Measurements from ENCODE around the gene TMEM52B.

Gene TMEM52B

GRCh38 chr12:10178821-10179220, at the start of gene TMEM52B:
TMEM52B (plus strand) TSS chr12:10179032; CDS start chr12:10179575, 543 bp downstream.
- Histone ChIP-seq H3K9ac (ENCODE audit: low read depth, low read length, poor library complexity, severe bottlenecking) (no peak within 1 kb of the TSS), H3K4me2 (ENCODE audit: low read depth, low read length, poor library complexity, severe bottlenecking) (no peak within 1 kb of the TSS), H3K4me3 (ENCODE audit: low read length, poor library complexity, severe bottlenecking) (no peak within 1 kb of the TSS), H3K36me3 (ENCODE audit: insufficient read depth, low read length) (no peaks in the 10 kb centered on the region), H3K9me3 (ENCODE audit: insufficient read depth, low read depth, low read length) (no peaks in the 10 kb centered on the region), H3K9me2 (replicated peaks; ENCODE audit: low read depth, low read length) (no peaks in the 10 kb centered on the region), H2AFZ (ENCODE audit: low read length) (no peak within 1 kb of the TSS), H4K20me1 (ENCODE audit: insufficient read depth, low read length, poor library complexity, severe bottlenecking) (no peaks in the 10 kb centered on the region), H3F3A (ENCODE audit: low read depth) (no peaks in the 10 kb centered on the region), H3K79me2 (ENCODE audit: insufficient read depth, low read length) (no peaks in the 10 kb centered on the region), H3K27me3 (ENCODE audit: insufficient read depth, low read length, poor library complexity, severe bottlenecking) (no peaks in the 10 kb centered on the region), H3K4me1 (ENCODE audit: insufficient read depth, low read length, poor library complexity, severe bottlenecking) (no peaks in the 10 kb centered on the region)
- TF ChIP-seq EZH2phosphoT487 (IDR thresholded peaks at IDR 0.05; ENCODE audit: borderline replicate concordance) = no peak
- TF ChIP-seq CTCF (conservative IDR thresholded peaks at IDR 0.05; ENCODE audit: low read length) = no peak

GRCh38 chr12:10130042-10130441, 48.8 kb upstream of the TMEM52B start, which contains the start of gene CLEC7A:
CLEC7A (minus strand) TSS chr12:10130199; CDS start chr12:10130082, 117 bp downstream.
- peak within 1 kb of the TSS; percentile 52; the same call in 1 of the 2 replicates for H2AFZ ChIP-seq (ENCODE audit: low read length)
- no peak for TF ChIP-seq EZH2phosphoT487 (IDR thresholded peaks at IDR 0.05; ENCODE audit: borderline replicate concordance)
- TF ChIP-seq CTCF (conservative IDR thresholded peaks at IDR 0.05; ENCODE audit: low read length) = no peak
- H3K9me3 ChIP-seq (ENCODE audit: insufficient read depth, low read depth, low read length) = no peaks in the 10 kb centered on the region
- H3K4me2 ChIP-seq (ENCODE audit: low read depth, low read length, poor library complexity, severe bottlenecking) = peak within 1 kb of the TSS; percentile 27
- H3K9ac ChIP-seq (ENCODE audit: low read depth, low read length, poor library complexity, severe bottlenecking) = no peak within 1 kb of the TSS
- no peaks in the 10 kb centered on the region for H3K9me2 ChIP-seq (replicated peaks; ENCODE audit: low read depth, low read length)
- H3F3A ChIP-seq (ENCODE audit: low read depth) = no peaks in the 10 kb centered on the region
- no peaks in the 10 kb centered on the region for H3K27me3 ChIP-seq (ENCODE audit: insufficient read depth, low read length, poor library complexity, severe bottlenecking)
- peak within 1 kb of the TSS; percentile 26 for H3K4me3 ChIP-seq (ENCODE audit: low read length, poor library complexity, severe bottlenecking)
- H3K4me1 ChIP-seq (ENCODE audit: insufficient read depth, low read length, poor library complexity, severe bottlenecking) = peaks cover 11% of the 10 kb centered on the region
- no peaks in the 10 kb centered on the region for H3K36me3 ChIP-seq (ENCODE audit: insufficient read depth, low read length)
- no peaks in the 10 kb centered on the region for H3K79me2 ChIP-seq (ENCODE audit: insufficient read depth, low read length)
- no peaks in the 10 kb centered on the region for H4K20me1 ChIP-seq (ENCODE audit: insufficient read depth, low read length, poor library complexity, severe bottlenecking)

- Histone ChIP-seq H3K79me2 (ENCODE audit: insufficient read depth, low read length) (no peaks in the 10 kb centered on the region), H3K36me3 (ENCODE audit: insufficient read depth, low read length) (no peaks in the 10 kb centered on the region), H3K27me3 (ENCODE audit: insufficient read depth, low read length, poor library complexity, severe bottlenecking) (no peaks in the 10 kb centered on the region), H3F3A (ENCODE audit: low read depth) (no peaks in the 10 kb centered on the region), H4K20me1 (ENCODE audit: insufficient read depth, low read length, poor library complexity, severe bottlenecking) (no peaks in the 10 kb centered on the region), H3K4me2 (ENCODE audit: low read depth, low read length, poor library complexity, severe bottlenecking) (no peak overlapping the region), H3K9me3 (ENCODE audit: insufficient read depth, low read depth, low read length) (no peaks in the 10 kb centered on the region), H3K9ac (ENCODE audit: low read depth, low read length, poor library complexity, severe bottlenecking) (no peak overlapping the region), H3K4me1 (ENCODE audit: insufficient read depth, low read length, poor library complexity, severe bottlenecking) (peaks cover 11% of the 10 kb centered on the region), H3K4me3 (ENCODE audit: low read length, poor library complexity, severe bottlenecking) (no peak overlapping the region), H3K9me2 (replicated peaks; ENCODE audit: low read depth, low read length) (no peaks in the 10 kb centered on the region), H2AFZ (ENCODE audit: low read length) (no peak overlapping the region)
- no peak for TF ChIP-seq CTCF (conservative IDR thresholded peaks at IDR 0.05; ENCODE audit: low read length)
- TF ChIP-seq EZH2phosphoT487 (IDR thresholded peaks at IDR 0.05; ENCODE audit: borderline replicate concordance) = no peak
Measured at GRCh38 chr12:10131111-10131690, 47.6 kb upstream of the TMEM52B start.
